A673 (cell line): ENCODE data around the gene RGS14. TPM values are rescaled to one million over a fixed set of nuclear protein-coding genes. Genes with fewer than 3 reads are reported as not detected.
"Not testable (repeated sequence)": the region's sequence is repeated elsewhere in the genome, so short reads cannot be mapped to it uniquely, and the experiment has no call there.

Experiments used
- BruUV-seq: library from RNA; stranded (reverse); fragments of 400-500 nt; replicated peaks from 2 replicates; lab custom pipeline; 2021; lab: Mats Ljungman, UMichigan
- CTCF ChIA-PET: fragments of 300-600 bp; sonication (Branson Sonifier 250); formaldehyde crosslinking; loops from one replicate; lab custom pipeline; 2022; ENCODE audit warnings: antibody characterized with exemption; lab: Charles Lee
- POLR2A ChIA-PET: fragments of 300-600 bp; sonication (Branson Sonifier 250); formaldehyde crosslinking; loops from one replicate; lab custom pipeline; 2022; ENCODE audit warnings: antibody characterized with exemption; ENCODE audit not compliant: low non-redundant PET; lab: Charles Lee
- DNase-seq: peaks from one replicate; pipeline ENCODE4 v3.0.0-alpha.2; 2015; ENCODE audit warnings: low spot score
- H3K27ac ChIP-seq: fragments of 200-600 bp; sonication (generic); 2 replicates; pipeline ENCODE4 v1.5.1; 2016; ENCODE audit warnings: mixed run types, low read depth, mild to moderate bottlenecking, mixed read lengths, antibody characterized with exemption, low read length; ENCODE audit not compliant: poor library complexity, severe bottlenecking
- H3K27me3 ChIP-seq: fragments of 200-600 bp; sonication (generic); replicated peaks from 2 replicates; pipeline ENCODE4 v1.6.1; 2017; ENCODE audit warnings: mixed run types, low read depth, mild to moderate bottlenecking, mixed read lengths, antibody characterized with exemption, low read length; ENCODE audit not compliant: insufficient read depth, poor library complexity
- H3K36me3 ChIP-seq: fragments of 200-600 bp; sonication (generic); 2 replicates; pipeline ENCODE4 v1.6.1; 2016; ENCODE audit warnings: mixed run types, mild to moderate bottlenecking, mixed read lengths, antibody characterized with exemption, low read length; ENCODE audit not compliant: insufficient read depth, poor library complexity, severe bottlenecking
- H3K4me1 ChIP-seq: fragments of 200-600 bp; sonication (generic); 2 replicates; pipeline ENCODE4 v1.6.1; 2017; ENCODE audit warnings: mixed run types, mild to moderate bottlenecking, mixed read lengths, antibody characterized with exemption, low read length; ENCODE audit not compliant: insufficient read depth, poor library complexity, severe bottlenecking
- H3K4me3 ChIP-seq: fragments of 200-600 bp; sonication (generic); 2 replicates; pipeline ENCODE4 v1.5.1; 2016; ENCODE audit warnings: low read depth, mixed run types, mild to moderate bottlenecking, mixed read lengths, low read length; ENCODE audit not compliant: poor library complexity, severe bottlenecking
- H3K9me3 ChIP-seq: fragments of 200-600 bp; sonication (generic); 2 replicates; pipeline ENCODE4 v1.6.1; 2016; ENCODE audit warnings: mixed run types, low read depth, mild to moderate bottlenecking, mixed read lengths, antibody characterized with exemption, low read length; ENCODE audit not compliant: poor library complexity, severe bottlenecking
- EZH2 ChIP-seq: fragments of 200-600 bp; sonication (generic); IDR thresholded peaks from 2 replicates; pipeline ENCODE4 v1.6.1; 2017; ENCODE audit warnings: borderline replicate concordance, low read depth, mild to moderate bottlenecking, mixed read lengths, antibody characterized with exemption, low read length; ENCODE audit not compliant: poor library complexity, severe bottlenecking
- intact Hi-C: fragments of 100-400 bp; cut with micrococcal nuclease; formaldehyde crosslinking; loops from one replicate; pipeline ENCODE4 v1.10.0; 2022; ENCODE audit not compliant: unreplicated experiment
- total RNA-seq: library from RNA; stranded (reverse); gene quantifications from 2 replicates; pipeline ENCODE4 v1.2.3, GENCODE V29; 2021
- TF ChIP-seq, protein P1 (sequence below): fragments of 300-800, 200-600 bp; sonication (generic); conservative IDR thresholded peaks from 2 replicates; pipeline ENCODE4 v1.5.1; 2017; ENCODE audit warnings: low read depth, mild to moderate bottlenecking, antibody characterized with exemption, low read length, moderate library complexity, mixed read lengths

The RGS14 gene
- total RNA-seq, 1 experiment from 2014 or later = 3.1 TPM

DNA sequence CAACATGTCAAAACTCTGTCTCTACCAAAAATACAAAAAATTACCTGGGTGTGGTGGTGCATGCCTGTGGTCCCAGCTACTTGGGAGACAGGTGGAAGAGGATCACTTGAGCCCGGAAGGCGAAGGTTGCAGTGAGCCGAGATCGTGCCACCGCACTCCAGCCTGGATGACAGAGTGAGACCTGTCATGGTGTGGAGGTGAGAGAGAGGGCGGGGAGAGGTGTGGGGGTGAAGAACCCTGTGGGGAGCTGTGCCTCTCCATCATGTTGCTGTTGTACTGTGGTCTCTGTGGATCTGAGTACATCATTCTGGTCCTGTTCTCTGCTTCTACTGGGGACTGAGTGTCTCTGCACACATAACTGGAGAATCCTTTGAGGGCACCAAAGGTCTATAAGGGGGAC lies 15.2 kb downstream of the RGS14 start:
- Histone ChIP-seq H3K9me3 (no peaks in the 10 kb centered on the region), H3K27me3 (no peaks in the 10 kb centered on the region), H3K27ac (no peak overlapping the region), H3K36me3 (no peaks in the 10 kb centered on the region), H3K4me3 (no peak overlapping the region), H3K4me1 (no peaks in the 10 kb centered on the region)
- POLR2A ChIA-PET = interaction anchor here (0.8 kb wide), 1 partner anchor 174 kb away, joined by 3 read pairs; no protein-coding TSS in a partner anchor
- CTCF ChIA-PET = no interaction called here
- no TSS peak for BruUV-seq
- intact Hi-C loops = no loop called here
- no peak for DNase-seq
- TF ChIP-seq EZH2 = no peak
- TF ChIP-seq, protein P1, sequence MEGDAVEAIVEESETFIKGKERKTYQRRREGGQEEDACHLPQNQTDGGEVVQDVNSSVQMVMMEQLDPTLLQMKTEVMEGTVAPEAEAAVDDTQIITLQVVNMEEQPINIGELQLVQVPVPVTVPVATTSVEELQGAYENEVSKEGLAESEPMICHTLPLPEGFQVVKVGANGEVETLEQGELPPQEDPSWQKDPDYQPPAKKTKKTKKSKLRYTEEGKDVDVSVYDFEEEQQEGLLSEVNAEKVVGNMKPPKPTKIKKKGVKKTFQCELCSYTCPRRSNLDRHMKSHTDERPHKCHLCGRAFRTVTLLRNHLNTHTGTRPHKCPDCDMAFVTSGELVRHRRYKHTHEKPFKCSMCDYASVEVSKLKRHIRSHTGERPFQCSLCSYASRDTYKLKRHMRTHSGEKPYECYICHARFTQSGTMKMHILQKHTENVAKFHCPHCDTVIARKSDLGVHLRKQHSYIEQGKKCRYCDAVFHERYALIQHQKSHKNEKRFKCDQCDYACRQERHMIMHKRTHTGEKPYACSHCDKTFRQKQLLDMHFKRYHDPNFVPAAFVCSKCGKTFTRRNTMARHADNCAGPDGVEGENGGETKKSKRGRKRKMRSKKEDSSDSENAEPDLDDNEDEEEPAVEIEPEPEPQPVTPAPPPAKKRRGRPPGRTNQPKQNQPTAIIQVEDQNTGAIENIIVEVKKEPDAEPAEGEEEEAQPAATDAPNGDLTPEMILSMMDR = no peak

DNA sequence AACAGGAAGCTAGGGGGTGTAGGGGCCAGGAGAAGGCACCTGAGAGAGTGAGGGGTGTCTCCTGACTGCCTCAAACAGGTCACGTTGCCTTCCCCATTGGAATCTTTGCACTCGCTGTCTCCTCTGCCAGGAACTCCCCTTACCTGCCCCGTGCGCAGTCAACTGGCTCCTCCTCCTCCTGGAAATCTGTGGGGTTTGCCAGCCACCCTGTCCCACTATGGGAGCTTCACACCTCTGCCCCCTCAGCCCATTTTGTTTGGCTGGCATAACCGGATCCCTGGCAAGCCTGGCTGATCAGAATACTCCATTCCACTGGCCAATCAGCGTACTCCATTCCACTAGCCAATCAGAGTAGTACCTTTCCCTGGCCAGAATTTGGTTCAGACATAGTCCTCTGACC lies 16.1 kb downstream of the RGS14 start:
- CTCF ChIA-PET = no interaction called here
- Histone ChIP-seq H3K4me1 (no peaks in the 10 kb centered on the region), H3K9me3 (no peaks in the 10 kb centered on the region), H3K27me3 (no peaks in the 10 kb centered on the region), H3K27ac (no peak overlapping the region), H3K4me3 (no peak overlapping the region), H3K36me3 (no peaks in the 10 kb centered on the region)
- POLR2A ChIA-PET = no interaction called here
- intact Hi-C loops = no loop called here
- no peak for DNase-seq
- BruUV-seq = no TSS peak
- TF ChIP-seq EZH2 = no peak
- TF ChIP-seq, protein P1 = no peak

DNA sequence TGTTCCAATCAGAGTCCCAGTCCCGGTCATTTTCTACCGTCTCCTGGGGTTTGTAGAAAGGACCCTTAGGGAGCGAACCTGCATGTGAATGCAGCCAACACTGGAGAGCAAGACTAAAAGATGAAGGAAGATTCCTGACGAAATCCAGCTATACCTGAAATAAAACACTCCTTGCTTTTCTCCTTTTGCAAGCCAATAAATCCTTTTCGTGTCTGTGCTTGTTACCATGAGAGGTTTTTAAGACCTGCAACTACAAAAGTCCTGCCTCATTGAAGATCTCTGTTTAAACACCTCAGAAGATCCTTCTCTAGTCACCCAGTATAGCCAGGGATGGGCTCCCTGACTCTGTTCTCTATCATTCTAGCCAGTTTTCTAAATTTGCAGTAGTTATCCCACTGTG lies 16.5 kb downstream of the RGS14 start:
- Histone ChIP-seq H3K4me3 (no peak overlapping the region), H3K9me3 (no peaks in the 10 kb centered on the region), H3K27ac (no peak overlapping the region), H3K36me3 (no peaks in the 10 kb centered on the region), H3K4me1 (no peaks in the 10 kb centered on the region), H3K27me3 (no peaks in the 10 kb centered on the region)
- CTCF ChIA-PET = no interaction called here
- intact Hi-C loops = no loop called here
- no peak for TF ChIP-seq EZH2
- TF ChIP-seq, protein P1 = no peak
- DNase-seq = no peak
- POLR2A ChIA-PET = no interaction called here
- no TSS peak for BruUV-seq

DNA sequence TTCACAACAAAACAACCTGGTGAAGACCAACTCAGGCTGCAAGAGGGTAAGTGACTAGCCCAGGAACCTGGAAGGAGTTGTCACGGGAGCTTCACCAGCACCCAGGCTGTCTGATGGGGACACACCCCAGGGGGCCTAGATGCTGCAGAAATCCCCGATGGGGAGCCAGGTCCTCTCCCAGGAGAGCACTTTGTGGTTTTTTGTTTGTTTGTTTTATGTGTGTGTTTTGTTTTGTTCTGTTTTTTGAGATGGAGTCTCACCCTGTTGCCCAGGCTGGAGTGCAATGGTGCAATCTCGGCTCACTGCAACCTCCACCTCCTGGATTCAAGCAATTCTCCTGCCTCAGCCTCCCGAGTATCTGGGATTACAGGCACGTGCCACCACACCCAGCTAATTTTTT lies 17.8 kb downstream of the RGS14 start:
- H3K27ac ChIP-seq = not testable (repeated sequence)

More for the DNA sequence above, 17.8 kb downstream of the RGS14 start:
- BruUV-seq, H3K9me3 ChIP-seq, DNase-seq, intact Hi-C loops, CTCF ChIA-PET, H3K4me1 ChIP-seq, POLR2A ChIA-PET, H3K27me3 ChIP-seq, H3K4me3 ChIP-seq, H3K36me3 ChIP-seq: not testable (repeated sequence)
